HG02571 (cell line): ENCODE measurements around the gene MPPED1.

Experiments used
- ATAC-seq: cut with Tn5 transposase; IDR thresholded peaks from one replicate; pipeline ENCODE4 v1.9.1; 2021; ENCODE audit warnings: mild to moderate bottlenecking, moderate library complexity; ENCODE audit not compliant: unreplicated experiment

The MPPED1 gene

GRCh38 chr22:43392385-43392989 is 19.3 kb upstream of the MPPED1 start:
- ATAC-seq, result no peak

DNA sequence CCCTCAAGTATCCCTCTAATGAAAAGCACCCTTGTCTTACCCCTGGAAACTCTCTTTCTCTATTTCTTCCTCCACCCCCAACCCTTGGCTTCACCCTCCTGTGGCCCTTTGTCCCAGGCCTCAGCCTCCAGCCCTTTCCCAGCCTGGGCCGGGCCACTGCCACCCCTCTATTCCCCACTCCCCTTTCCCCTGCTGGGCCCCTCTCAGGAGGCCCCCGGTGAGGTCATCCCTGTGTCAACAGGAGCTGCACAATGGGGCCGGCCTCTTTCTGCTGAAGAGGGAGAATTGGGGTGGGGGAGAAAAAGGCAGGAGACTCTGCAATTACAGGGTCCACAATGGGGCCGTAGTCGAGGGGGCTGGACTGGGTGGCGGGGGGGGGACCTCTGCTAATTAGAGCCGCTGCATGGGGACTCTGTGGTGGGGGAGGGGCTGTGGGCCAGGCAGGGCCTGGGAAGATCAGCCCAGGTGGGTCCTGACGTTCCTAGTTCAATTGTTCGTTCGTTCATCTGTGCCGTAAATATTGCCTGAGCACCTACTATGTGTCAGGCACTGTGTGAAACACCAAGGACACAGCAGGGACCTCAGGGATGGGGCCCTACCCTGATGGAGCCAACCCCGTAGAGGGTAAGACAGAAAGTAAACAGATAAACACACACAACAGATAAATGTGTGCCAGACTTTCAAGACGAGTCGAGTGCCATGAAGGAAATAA is 18.5 kb upstream of the MPPED1 start:
- ATAC-seq, result no peak

- ATAC-seq, result no peak
Observed at GRCh38 chr22:43393844-43394474, 17.9 kb upstream of the MPPED1 start.

- no peak for ATAC-seq
Observed at GRCh38 chr22:43395086-43395695, 16.6 kb upstream of the MPPED1 start.

DNA sequence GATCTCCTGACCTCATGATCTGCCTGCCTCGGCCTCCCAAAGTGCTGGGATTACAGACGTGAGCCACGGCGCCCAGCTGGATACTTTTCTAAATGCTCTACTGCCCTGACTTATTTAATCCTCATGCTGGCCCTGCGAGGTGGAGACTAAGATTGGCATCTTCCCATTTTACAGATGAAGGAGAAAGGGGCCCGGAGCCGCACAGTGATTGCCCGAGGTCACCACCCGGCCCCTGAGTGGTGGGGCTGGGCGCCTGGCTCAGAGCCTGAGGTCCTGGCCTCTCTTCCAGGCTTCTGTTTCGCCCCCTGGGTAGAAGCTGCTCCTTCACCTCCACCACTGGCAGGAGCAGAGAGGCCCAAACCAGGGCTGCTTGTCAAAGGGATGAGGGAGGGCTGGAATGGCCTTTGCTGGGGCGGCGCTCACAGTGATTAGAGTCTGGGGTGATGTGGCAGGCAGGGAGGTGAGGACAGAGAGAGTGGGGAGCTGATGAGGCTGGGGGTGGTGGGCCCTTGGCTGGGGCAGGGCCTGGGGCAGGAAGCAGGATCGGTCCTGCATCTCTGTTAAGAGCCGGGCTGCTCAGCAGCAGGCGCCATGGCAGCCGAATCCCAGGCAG is 15.4 kb upstream of the MPPED1 start:
- no peak for ATAC-seq

DNA sequence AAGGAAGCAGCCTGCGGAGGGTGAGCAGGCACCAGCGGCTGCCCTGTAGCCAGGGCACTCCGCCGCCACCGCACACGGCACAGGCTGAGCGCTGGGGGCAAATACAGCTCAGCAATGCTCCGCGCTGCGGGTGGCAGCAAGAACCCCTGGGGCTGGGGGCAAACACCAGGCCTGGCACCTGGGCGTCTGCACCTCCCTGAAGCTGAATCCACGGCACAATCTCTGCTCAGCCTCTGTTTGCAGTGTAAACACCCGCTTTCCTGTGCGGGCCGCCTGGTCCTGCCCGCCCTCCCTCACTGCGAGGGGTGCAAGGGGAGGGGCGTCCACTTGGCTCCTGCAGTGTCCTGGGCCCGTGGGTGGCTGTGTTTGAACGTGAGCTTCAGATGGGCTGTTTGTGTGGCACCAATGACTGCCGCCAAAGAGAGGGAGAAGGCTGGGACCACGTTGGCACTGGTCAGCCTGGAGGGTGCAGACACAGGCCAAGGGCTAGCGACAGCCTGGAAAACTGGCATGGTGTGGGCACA is 14.8 kb upstream of the MPPED1 start:
- ATAC-seq, result no peak

GRCh38 chr22:43397766-43398165 is 14.0 kb upstream of the MPPED1 start:
- ATAC-seq, result no peak

DNA sequence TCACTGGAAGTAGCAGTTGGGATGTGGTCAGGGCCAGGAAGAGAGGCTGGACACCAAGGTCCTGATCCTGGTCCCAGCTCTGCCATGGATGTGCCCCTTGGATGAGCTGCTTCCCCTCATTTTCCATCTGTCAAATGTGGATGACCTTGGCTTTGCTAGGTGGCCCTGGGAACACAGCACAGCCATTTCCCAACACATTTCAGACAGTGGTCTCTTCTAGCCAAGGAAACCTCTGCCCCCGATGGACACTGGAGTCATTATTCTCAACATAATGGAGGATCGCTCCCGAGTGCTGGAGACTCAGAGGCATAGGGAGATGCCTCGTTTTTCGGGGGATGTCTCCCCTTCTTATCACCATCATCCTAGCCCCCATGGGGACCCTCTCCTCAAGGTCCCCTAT is 13.6 kb upstream of the MPPED1 start:
- ATAC-seq, result no peak

GRCh38 chr22:43398910-43399309 is 12.9 kb upstream of the MPPED1 start:
- ATAC-seq, result no peak

- no peak for ATAC-seq
Observed at GRCh38 chr22:43399338-43399979, 12.4 kb upstream of the MPPED1 start.

DNA sequence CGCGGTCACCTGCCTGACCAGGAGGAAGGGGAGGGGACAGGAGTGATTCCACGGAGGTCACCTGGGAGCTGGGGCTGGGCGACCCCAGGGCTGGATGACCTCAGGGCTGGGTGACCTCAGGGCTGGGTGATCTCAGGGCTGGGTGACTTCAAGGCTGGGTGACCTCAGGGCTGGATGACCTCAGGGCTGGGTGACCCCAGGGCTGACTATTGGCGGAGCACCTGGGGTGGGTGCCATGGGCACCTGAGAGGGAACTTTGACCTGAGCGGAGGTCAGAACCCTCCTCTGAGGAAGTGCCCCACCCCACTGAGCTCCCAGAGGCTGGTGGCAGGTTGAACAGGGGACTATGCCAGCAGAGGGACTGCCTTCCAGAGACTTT is 11.8 kb upstream of the MPPED1 start:
- no peak for ATAC-seq

DNA sequence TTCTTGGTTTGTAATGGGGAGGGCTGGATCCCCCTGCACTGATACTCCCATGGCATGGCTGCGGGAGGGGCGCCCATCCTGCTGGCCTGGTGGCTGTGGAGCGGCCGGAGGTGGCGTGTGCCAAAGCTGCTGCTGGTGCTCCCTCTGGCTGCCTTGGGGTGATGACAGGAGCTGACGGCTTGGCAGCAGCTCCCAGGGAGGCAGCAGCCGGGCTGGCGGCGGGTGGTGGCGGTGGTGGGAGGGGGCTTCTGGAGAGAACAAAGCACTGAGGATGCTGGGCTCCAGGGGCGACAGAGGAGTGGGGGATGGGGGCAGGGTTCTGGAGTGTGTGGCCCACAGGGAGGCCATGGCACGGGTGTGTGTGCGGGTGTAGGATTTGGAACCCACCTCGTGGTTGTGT is 11.4 kb upstream of the MPPED1 start:
- ATAC-seq, result no peak

GRCh38 chr22:43401233-43401632 is 10.6 kb upstream of the MPPED1 start:
- ATAC-seq, result no peak

DNA sequence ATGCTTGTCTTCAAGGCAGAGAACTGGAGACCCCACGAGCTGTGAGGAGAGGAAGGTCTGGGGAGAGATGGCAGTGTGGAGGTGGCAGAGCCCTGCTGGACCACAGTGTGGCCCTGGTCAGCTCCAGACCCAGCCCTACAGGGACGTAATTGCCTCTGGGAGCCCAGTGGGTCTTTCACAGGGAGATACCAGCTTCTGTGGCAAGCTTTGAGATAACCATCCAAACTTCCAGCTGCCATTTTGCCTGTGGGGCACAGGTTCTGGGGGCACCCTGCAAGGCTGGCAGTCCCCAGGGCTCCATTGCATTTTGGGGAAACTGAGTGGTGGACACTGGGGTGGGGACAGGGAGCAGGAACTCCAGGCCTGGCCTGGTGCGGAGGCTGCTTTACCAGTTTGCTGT is 10.2 kb upstream of the MPPED1 start:
- no peak for ATAC-seq

DNA sequence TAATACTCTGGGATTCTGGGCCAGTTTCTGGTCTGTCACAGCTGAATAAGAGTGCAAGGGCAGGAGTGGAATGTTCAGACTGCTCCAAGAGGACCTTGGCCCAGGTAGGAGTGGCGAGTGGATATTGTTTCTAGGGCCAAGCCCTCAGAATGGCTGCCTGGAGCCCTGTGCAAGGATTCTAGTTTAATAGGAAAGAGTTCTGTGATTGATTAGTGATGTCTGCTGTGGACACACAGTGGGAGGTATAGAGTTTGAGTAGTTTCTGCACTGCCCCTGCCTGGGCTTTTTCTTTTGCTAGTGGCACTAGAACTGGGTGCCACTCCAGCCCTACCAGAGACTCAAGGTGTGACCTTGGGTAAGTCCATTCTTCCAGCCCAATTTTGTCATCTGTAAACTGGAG is 9.7 kb upstream of the MPPED1 start:
- no peak for ATAC-seq

DNA sequence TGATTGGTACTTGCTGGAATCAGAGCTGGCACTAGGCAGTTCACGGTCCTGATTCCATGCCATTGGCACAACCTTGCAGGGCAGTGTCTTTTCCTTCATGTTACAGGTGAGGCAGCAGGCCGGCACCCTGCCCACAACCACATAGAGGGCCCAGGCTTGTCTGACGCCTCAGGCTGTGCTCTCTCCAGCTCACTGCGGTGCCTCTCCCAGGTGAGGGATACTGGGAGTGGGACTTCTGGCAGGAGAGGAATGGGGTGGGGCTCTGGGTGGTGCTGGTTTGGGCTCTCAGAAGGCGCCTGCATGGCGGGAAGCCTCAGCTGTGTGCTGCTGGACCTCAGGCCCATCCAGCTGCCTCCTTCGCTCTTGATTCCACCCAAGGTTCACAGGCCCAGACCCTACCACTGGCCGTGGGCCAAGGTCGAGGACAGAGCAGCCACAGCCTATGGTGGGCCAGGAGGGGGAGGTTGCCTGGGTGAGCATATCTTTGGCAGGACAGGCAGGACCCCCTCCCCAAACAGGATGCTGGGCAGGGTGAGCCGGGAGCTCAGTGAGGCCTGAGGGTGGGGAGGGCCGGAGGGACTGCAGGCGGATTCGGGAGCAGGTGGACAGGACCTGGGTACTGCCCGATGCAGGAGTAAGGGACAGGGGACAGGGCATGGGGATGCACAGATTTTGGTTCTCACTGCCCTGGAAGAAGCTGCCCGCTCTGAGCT is 7.0 kb upstream of the MPPED1 start:
- ATAC-seq, result no peak

GRCh38 chr22:43406186-43406790 is 5.5 kb upstream of the MPPED1 start:
- ATAC-seq, result no peak

DNA sequence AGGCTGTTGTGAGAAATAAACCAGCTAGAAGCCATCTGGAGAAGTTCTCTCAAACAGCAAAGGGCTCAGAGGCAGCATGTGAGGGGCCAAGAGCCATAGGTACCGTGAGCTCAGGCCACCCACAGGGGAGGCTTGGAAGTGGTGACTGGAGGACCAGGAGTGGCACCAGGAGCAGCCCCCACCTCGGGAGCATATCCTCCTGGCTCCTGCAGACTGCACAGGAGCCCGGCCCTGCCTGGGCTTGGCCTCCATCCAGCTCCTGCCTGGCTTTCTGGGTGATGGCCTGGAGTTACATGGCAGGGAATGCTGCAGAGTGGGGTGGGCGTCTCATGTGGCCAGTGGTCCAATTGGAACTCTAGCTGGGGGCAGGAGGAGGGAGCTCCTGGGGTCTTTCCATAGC is 4.2 kb upstream of the MPPED1 start:
- no peak for ATAC-seq

- ATAC-seq, result no peak
Observed at GRCh38 chr22:43408009-43408408, 3.8 kb upstream of the MPPED1 start.

DNA sequence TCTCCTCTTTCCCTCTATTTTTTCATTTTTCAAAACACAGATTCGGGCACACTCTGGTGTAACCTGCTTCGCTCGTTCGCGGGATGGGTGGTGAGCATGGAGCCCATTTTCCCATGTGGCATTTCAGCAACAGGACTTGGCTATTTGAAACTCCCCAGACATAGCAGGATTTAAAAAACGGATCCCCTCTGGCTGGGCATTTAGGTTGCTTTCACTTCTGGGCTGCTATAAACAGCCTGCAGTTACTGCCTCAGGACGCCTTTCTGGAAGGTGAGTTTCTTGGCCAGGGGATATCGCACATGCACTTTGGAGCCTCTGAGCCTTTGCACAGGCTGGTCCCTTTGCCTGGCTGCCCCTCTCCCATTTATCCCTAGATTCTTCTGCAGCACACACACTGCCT is 2.8 kb upstream of the MPPED1 start:
- no peak for ATAC-seq
